GM23248 (cell line): Measurements from ENCODE around the gene LRP4.

Source experiments
- EZH2 ChIP-seq: fragments of 200-600 bp; sonication (generic); IDR thresholded peaks from 2 replicates; pipeline ENCODE4 v1.6.1; 2018; ENCODE audit warnings: antibody characterized with exemption, mild to moderate bottlenecking; ENCODE audit not compliant: insufficient read depth, poor library complexity, severe bottlenecking
- EZH2phosphoT487 ChIP-seq: fragments of 200-600 bp; sonication (generic); IDR thresholded peaks from 2 replicates; pipeline ENCODE4 v1.6.1; 2018; ENCODE audit warnings: antibody characterized with exemption, moderate library complexity, mild to moderate bottlenecking, low read depth; ENCODE audit not compliant: insufficient read depth

- TF ChIP-seq EZH2 (no peak), EZH2phosphoT487 (no peak)
Observed at GRCh38 chr11:46846510-46846830, 71.9 kb downstream of the LRP4 start.
